Sigmoid colon (tissue), 4 donors: ENCODE measurements around the gene MLIP.
"Not testable (repeated sequence)": the region's sequence is repeated elsewhere in the genome, so short reads cannot be mapped to it uniquely, and the experiment has no call there.

ENCODE experiments used
- CTCF ChIP-seq, 4 experiments: fragments of 450-650 bp in 3 of 4; fragments of 200-600 bp in 1 of 4; IDR thresholded peaks; one replicate each; pipeline ENCODE4 v1.5.1; 2016 to 2019; ENCODE audit warnings: antibody characterized with exemption in 4 of 4, mild to moderate bottlenecking in 3 of 4, moderate library complexity in 2 of 4
- EP300 ChIP-seq, 4 donors: sonication (generic); formaldehyde crosslinking; IDR thresholded peaks; one replicate each; pipeline ENCODE4 v1.6.1; 2017; ENCODE audit warnings: antibody characterized with exemption in 4 of 4

- TF ChIP-seq CTCF, EP300 (IDR thresholded peaks at IDR 0.05): not testable (repeated sequence)
Observed at GRCh38 chr6:54209983-54210382, 98.7 kb downstream of the MLIP start.
